Measurements from ENCODE around the gene IGSF10. TPM values are rescaled to one million over a fixed set of nuclear protein-coding genes. Genes with fewer than 3 reads are reported as not detected.
"Not testable (repeated sequence)": the region's sequence is repeated elsewhere in the genome, so short reads cannot be mapped to it uniquely, and the experiment has no call there.

Gene IGSF10
- total RNA-seq, result 0.82 TPM

- peak in 1 of 2 donors; percentile 49 for DNase-seq (ENCODE audit: low spot score in 2 of 2)
These were observed at the start of gene IGSF10 for GRCh38 chr3:151460774-151461450. IGSF10 (minus strand) TSS chr3:151461061; CDS start chr3:151458709, 2,352 bp downstream.

GRCh38 chr3:151509468-151510135 lies 48.7 kb upstream of the IGSF10 start:
- FAIRE-seq; DNase-seq (ENCODE audit: low spot score in 2 of 2): not testable (repeated sequence)

More at GRCh38 chr3:151460774-151461450, at the start of gene IGSF10:
- no peak for FAIRE-seq

GRCh38 chr3:151504606-151505005 lies 43.7 kb upstream of the IGSF10 start:
- DNase-seq (ENCODE audit: low spot score in 2 of 2) (no peak), FAIRE-seq (no peak)

GRCh38 chr3:151503074-151503473 lies 42.2 kb upstream of the IGSF10 start:
- DNase-seq (ENCODE audit: low spot score in 2 of 2) (no peak), FAIRE-seq (no peak)

- FAIRE-seq (no peak), DNase-seq (ENCODE audit: low spot score in 2 of 2) (no peak)
These were observed 41.2 kb upstream of the IGSF10 start for GRCh38 chr3:151501923-151502632.

- DNase-seq (ENCODE audit: low spot score in 2 of 2) (no peak), FAIRE-seq (no peak)
These were observed 40.5 kb upstream of the IGSF10 start for GRCh38 chr3:151501171-151501922.

GRCh38 chr3:151499168-151499567 lies 38.3 kb upstream of the IGSF10 start:
- DNase-seq (ENCODE audit: low spot score in 2 of 2) (no peak), FAIRE-seq (no peak)

- DNase-seq (ENCODE audit: low spot score in 2 of 2), result no peak
These were observed 30.7 kb upstream of the IGSF10 start for GRCh38 chr3:151491525-151491924.

GRCh38 chr3:151487833-151488232 lies 27.0 kb upstream of the IGSF10 start:
- not testable (repeated sequence) for FAIRE-seq; DNase-seq (ENCODE audit: low spot score in 2 of 2)

More at GRCh38 chr3:151491525-151491924, 30.7 kb upstream of the IGSF10 start:
- no peak for FAIRE-seq

GRCh38 chr3:151483961-151484520 lies 23.2 kb upstream of the IGSF10 start:
- DNase-seq (ENCODE audit: low spot score in 2 of 2), result no peak
- no peak for FAIRE-seq

GRCh38 chr3:151483488-151483887 lies 22.6 kb upstream of the IGSF10 start:
- FAIRE-seq, result no peak
- DNase-seq (ENCODE audit: low spot score in 2 of 2), result no peak

GRCh38 chr3:151480492-151480891 lies 19.6 kb upstream of the IGSF10 start:
- FAIRE-seq (no peak), DNase-seq (ENCODE audit: low spot score in 2 of 2) (no peak)

- FAIRE-seq, result no peak
- DNase-seq (ENCODE audit: low spot score in 2 of 2), result no peak
These were observed 18.6 kb upstream of the IGSF10 start for GRCh38 chr3:151479452-151479851.

- FAIRE-seq, result no peak
These were observed 17.5 kb upstream of the IGSF10 start for GRCh38 chr3:151478335-151478697.

GRCh38 chr3:151477591-151478334 lies 16.9 kb upstream of the IGSF10 start:
- FAIRE-seq (no peak), DNase-seq (ENCODE audit: low spot score in 2 of 2) (no peak)

More at GRCh38 chr3:151478335-151478697, 17.5 kb upstream of the IGSF10 start:
- DNase-seq (ENCODE audit: low spot score in 2 of 2), result no peak

- DNase-seq (ENCODE audit: low spot score in 2 of 2) (no peak), FAIRE-seq (no peak)
These were observed 15.6 kb upstream of the IGSF10 start for GRCh38 chr3:151476344-151477018.

GRCh38 chr3:151468284-151468917 lies 7.5 kb upstream of the IGSF10 start:
- no peak for FAIRE-seq

GRCh38 chr3:151467069-151467468 lies 6.2 kb upstream of the IGSF10 start:
- FAIRE-seq (no peak), DNase-seq (ENCODE audit: low spot score in 2 of 2) (no peak)

More at GRCh38 chr3:151468284-151468917, 7.5 kb upstream of the IGSF10 start:
- no peak for DNase-seq (ENCODE audit: low spot score in 2 of 2)
